ENCODE measurements around the gene TNS1.
A peak's percentile ranks its signal among the peaks of the same experiment; 100 is the strongest.

The TNS1 gene

GRCh38 chr2:217804791-217805667 is 197.8 kb downstream of the TNS1 start:
- no peak for DNase-seq

DNA sequence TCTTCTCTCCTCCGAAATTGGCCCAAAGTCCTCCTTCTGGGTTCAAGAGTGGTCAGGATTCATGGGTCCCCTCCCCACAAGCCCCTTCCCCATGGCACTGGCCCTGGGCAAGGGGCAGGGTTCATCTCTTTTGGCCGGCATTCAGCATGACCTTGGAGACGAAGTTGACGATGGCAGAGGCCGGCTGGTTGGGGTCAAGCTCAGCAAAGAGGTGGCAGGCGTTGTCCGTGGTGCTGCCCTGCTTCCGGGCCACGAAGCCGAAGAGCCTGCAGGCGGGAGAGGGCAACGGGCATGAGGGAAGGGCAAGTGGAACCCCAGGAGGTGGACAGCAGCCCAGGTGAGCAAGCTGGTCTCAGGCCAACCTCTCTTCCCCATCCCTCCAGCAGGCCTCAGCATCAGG is 198.5 kb downstream of the TNS1 start:
- DNase-seq = no peak

- no peak for DNase-seq
Observed at GRCh38 chr2:217803653-217803960, 199.2 kb downstream of the TNS1 start.

DNA sequence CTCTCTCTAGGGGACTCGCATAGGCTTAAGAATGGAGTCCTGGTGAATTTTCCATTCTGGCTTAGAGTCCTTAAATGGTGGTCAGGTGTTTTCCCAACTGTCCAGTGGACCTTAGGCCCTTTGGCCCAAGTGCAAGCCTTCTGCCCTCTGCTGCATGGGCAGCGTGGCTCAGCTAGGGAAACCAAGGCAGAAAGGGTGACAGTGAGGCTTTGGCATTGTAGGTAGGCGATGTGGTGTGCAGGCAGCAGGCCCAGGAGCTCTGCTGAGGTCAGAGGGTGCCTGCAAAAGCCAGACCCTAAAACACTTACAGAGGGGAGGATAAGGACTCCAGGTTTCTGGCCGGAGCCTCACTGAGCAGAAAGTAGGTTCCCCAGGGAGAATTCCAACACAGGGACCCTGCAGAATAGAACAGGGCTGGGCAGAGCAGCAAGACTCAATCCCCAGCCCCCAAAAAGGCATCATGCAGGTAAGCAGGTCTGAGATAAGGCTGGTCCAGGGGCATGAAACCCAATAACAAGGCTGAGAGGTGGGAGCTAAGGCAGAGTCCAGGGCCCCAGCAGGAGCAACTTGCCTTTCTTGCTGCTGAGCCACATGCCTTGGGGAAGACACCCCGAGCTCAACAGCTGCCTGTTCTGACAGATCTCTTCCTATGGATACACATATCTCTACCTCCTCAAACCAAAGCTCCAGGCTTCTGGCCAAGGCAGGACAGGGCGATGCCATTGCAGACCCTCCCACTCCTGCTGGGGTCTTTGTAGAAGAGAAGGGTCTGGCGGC is 199.7 kb downstream of the TNS1 start:
- no peak for DNase-seq

DNA sequence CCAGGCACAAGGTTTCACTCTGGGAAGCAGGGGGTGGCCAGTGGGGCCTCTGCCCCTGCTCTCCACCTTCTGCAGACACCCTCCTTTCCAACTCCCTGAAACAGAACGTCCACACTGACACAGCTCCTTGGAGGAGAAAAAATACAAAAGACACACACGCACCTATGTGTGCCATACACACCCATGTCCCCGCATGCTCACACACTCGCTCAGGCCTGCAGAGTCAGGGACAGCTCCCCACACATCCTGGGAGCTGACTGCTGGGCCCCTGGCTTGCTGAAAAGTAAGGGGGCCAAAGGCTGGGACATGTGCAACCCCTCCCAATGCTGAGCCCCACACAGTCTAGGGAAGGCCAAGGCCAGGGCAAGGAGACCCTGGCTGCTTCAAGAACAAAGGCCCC is 200.5 kb downstream of the TNS1 start:
- DNase-seq = no peak

DNA sequence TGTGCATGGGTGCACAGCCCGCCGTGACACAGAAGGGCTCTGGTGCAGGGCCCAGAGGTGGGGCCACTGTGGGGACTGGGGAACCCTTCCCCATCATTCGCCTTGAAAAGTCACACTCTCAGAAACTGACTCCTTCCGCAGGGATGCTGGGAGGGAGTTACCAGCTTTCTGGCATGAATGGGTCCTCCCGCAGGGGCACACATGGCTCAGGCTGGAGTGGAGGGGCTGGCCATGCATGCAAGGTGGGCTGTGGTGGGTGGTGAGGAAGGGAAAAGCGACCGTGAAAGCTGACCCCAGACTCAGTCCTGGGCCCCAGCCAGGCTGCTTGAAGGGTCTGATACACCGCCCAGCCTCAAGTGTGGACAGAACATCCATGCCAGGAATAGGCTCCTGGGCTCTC is 201.1 kb downstream of the TNS1 start:
- DNase-seq = no peak

- DNase-seq = no peak
Observed at GRCh38 chr2:217801115-217801531, 201.7 kb downstream of the TNS1 start.

DNA sequence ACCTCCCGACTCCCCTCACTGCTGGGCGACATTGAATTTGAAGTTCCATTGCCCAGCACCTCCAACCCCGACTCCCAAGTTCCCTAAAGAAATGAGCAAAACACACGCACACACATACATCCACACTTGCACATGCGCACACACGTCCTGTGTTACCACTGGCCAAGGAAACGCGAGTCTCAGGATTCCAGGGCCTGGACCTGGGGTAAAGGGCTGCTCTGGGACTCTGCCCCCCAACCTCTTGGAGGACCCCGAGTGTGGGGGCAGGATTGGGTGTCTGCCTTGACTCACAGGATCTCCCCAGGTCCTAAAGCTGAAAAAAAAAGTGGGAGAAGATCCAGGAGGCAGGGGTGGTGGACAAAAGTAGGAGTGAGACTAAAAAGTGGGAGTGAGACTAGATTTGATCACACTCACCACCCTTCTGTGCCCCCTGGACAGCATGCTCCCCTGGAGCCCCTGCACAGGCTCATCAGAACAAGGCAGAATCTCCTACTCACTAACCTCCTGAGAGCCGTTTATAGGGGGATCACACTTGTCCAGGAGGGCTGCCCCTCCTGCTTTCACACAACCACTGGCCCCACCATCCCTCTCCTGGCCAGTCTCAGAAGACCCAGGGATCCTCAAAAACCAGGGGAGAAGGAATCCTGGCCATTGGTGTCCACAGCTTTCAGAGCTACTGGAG is 202.2 kb downstream of the TNS1 start:
- DNase-seq = no peak

DNA sequence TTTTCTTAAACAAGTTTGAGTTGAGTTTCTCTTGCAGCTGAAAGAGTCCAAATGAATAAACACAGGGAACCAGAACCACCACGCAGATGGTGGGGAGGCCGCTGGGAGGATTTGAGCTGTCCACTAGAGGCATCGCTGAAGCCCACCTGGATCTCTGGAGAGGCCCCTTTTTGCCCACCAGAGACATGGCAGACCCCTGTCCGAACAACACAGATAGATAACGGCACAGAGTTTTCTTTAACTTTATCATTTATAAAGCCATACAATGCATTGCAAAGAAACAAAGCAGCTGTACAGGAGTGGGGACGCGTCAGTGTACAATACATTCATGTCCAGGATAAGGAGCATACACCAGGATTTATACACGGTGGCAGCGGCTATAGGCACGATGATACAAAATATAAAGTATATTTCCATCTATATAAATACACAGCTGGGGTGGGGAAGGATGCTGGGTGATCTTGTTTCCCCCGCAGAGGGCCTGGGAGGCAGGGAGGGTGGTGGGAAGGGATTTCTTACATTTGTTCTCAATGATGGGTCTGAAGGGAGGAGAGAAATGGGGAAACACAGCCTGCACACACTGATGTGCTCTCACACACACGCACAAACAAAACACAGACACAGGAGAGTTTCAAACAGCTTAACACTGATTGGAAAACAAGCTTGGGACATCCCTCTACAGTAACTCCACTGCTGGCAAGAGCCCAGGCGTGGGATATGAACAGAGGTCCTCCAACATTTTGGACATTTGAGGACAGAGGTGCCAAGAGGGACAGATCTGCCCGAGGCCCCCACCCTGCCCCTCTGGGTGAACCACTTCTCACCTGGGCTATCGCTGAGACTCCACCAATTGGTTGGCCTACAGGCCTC is 203.0 kb downstream of the TNS1 start:
- DNase-seq = no peak

DNA sequence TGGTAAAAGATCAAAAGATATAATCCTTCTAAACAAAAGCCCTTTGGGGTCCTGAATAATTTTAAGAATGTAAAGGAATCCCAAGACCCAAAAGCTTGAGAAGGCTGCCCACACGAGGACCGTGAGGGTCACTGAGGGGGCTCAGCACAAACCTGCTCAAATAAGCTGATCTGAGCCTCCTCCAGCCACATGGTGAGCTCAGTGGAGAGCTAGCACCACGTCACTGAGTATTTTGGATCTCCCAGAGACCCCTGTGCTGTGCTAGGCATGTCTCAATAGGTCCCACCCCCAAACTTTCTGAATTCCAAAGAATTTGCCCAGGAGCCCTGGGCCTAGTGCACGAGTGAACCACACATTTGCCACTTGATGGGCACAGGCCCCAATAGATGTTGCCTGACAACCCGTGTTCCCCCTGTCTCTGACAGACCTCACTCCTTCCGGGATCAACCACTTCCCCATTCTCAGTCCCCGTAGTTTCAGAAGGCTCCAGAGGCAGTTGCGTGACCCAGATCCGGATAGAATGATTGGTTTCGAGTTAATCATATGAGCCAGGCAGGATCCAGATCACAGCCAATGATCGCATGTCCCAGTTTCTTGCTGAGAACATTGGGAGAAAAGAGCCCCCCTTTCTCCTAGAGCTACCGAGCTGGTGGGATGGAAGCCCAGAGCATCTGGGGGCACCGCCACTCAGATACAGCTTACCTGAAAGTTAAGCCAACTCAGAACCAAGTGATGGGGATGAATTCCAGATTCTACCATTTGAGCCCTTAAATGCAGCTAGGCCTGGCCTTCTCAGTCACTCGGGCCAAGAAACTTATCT is 203.8 kb downstream of the TNS1 start:
- no peak for DNase-seq

DNA sequence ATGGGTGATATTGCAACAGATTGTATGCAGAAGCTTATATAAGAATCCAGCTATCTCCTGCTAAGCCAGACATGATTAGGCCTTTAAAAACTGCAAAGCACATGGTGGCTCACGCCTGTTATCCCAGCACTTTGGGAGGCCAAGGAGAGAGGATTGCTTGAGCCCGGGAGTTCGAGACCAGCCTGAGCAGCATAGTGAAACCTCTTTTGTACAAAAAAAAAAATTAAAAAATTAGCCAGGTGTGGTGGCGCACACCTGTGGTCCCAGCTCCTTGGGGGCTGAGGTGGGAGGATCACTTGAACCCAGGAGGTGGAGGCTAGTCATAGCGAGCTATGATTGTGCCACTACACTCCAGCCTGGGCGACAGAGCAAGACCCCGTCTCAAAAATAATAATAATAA is 204.6 kb downstream of the TNS1 start:
- DNase-seq = no peak

- peak; percentile 84 for DNase-seq
Observed at GRCh38 chr2:217797661-217798069, 205.1 kb downstream of the TNS1 start.

DNA sequence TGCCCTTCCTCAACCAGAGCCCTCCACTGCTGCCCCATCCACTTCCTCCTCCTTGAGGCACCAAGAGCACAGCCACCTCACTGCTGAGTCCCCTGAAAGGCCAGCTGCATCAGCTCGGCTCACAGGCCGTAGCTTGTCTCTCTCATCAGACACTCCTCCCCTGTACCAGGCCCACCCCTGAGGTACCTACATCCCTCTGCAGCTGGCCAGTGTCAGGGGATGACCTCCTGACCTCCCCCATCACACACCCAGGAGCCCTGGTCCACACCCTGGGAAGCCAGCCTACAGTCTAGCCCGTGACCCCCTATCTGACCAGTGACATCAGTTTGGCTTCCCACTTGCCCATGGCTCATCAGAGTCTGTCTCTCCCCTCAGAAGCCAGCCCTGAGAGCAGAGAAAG is 205.6 kb downstream of the TNS1 start:
- DNase-seq = peak; percentile 29

GRCh38 chr2:217795706-217796465 is 206.9 kb downstream of the TNS1 start:
- DNase-seq = no peak

DNA sequence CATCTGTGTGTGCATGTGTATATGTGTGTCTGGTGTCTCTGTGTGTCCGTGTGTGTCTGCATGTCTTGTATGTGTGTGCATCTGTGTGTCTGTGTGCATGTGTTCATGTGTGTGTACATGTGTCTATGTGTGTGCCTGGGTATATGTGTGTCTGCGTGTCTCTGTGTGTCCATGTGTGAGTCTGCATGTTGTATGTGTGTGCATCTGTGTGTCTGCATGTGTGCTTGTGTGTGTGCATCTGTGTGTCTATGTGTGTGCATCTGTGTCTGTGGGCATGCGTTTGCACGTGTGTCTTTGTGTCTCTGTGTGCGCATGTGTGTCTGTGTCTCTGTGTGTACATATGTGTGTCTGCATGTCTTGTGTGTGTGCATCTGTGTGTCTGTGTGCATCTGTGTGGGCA is 207.7 kb downstream of the TNS1 start:
- DNase-seq = no peak

GRCh38 chr2:217794133-217794986 is 208.4 kb downstream of the TNS1 start:
- no peak for DNase-seq

- DNase-seq = no peak
Observed at GRCh38 chr2:217793566-217794132, 209.1 kb downstream of the TNS1 start.

GRCh38 chr2:217792626-217793527 is 209.9 kb downstream of the TNS1 start:
- no peak for DNase-seq

- DNase-seq = no peak
Observed at GRCh38 chr2:217791551-217791950, 211.2 kb downstream of the TNS1 start.
